GM18517 (cell line): ENCODE data around the gene ITGA1.
A peak's percentile ranks its signal among the peaks of the same experiment; 100 is the strongest.
"Not testable (repeated sequence)": the region's sequence is repeated elsewhere in the genome, so short reads cannot be mapped to it uniquely, and the experiment has no call there.

Experiments used
- ATAC-seq: cut with Tn5 transposase; IDR thresholded peaks from one replicate; pipeline ENCODE4 v1.9.1; 2021; ENCODE audit warnings: mild to moderate bottlenecking, moderate library complexity; ENCODE audit not compliant: unreplicated experiment

ITGA1 gene

DNA sequence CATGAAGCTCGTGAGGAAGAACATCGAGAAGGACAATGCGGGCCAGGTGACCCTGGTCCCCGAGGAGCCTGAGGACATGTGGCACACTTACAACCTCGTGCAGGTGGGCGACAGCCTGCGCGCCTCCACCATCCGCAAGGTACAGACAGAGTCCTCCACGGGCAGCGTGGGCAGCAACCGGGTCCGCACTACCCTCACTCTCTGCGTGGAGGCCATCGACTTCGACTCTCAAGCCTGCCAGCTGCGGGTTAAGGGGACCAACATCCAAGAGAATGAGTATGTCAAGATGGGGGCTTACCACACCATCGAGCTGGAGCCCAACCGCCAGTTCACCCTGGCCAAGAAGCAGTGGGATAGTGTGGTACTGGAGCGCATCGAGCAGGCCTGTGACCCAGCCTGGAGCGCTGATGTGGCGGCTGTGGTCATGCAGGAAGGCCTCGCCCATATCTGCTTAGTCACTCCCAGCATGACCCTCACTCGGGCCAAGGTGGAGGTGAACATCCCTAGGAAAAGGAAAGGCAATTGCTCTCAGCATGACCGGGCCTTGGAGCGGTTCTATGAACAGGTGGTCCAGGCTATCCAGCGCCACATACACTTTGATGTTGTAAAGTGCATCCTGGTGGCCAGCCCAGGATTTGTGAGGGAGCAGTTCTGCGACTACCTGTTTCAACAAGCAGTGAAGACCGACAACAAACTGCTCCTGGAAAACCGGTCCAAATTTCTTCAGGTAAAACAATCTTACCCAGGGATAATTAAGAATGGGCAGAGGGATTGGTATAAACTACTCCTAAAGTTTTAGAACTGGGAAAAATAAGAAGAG, 12.9 kb downstream of the ITGA1 start:
- ATAC-seq: peak; percentile 34

DNA sequence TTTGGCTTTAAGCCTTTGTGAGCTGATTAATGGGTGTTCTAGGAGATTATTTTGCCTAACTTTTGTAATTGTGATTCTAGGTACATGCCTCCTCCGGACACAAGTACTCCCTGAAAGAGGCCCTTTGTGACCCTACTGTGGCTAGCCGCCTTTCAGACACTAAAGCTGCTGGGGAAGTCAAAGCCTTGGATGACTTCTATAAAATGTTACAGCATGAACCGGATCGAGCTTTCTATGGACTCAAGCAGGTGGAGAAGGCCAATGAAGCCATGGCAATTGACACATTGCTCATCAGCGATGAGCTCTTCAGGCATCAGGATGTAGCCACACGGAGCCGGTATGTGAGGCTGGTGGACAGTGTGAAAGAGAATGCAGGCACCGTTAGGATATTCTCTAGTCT, 13.6 kb downstream of the ITGA1 start:
- ATAC-seq: no peak

DNA sequence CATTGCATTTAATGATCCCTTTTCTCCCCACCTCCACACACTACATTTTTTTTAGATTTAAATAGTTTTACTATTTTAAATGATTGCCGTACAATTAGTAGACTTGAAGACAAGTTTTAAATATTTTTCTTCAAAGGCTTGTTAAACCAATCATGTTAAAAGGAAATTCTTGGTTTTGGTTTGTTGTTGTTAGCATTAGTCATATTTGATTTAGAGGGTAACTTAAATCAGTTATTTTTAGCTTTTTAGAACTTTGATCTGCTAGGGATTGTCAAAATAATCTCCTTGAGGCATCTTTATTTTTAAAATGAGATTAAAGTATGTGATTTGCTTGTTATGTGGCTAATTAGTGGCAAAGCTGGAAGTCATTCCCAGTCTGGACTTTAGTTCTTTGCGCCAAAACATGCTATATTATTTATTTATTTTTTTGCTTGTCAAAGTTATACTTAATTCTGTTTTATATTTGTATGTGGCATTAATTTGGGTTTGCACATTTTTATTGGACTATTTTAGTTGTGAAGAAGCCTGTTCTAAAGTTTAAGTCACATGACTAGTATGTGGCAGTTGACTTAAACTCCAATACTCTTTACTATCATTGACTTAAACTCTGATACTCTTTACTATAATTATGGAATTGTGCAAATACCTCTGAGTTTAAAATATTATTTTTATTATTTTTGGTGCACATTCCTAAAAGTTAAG, 14.7 kb downstream of the ITGA1 start:
- ATAC-seq: no peak

DNA sequence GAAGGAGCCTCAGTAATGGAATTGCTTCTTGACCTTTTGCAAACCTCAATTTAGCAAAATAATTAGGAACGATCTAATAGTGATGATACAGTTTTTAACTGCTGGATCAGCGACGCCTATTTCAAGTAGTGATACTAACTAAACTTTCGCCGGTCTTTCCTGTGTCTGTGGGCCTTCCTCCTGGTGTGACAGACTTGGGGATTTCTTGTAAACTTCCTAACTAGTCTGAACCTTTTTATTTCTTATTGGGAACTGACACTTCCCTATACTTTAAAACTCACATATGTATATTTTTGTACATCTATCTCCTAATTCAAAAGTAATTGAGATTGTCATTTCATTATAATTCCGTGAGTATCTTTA, 15.2 kb downstream of the ITGA1 start:
- ATAC-seq: no peak

DNA sequence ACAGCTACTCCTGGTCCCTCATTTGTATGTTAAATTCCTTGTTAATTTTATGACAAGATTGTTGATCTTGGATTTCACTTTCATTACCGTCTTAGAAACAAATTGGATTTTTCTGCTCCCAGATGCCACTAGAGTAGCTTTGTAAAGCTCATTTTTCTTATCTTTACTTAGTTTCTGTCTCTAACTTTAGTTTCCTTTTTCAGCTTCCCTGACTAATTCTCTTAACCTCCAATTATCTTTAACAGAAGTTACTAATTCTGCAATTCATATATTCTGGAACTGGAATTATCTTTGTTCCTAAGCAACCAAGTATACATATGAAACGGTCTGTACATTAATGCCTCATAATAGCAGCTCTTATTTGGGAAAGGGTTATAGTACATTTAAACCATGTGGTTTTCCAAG, 16.7 kb downstream of the ITGA1 start:
- ATAC-seq: no peak

DNA sequence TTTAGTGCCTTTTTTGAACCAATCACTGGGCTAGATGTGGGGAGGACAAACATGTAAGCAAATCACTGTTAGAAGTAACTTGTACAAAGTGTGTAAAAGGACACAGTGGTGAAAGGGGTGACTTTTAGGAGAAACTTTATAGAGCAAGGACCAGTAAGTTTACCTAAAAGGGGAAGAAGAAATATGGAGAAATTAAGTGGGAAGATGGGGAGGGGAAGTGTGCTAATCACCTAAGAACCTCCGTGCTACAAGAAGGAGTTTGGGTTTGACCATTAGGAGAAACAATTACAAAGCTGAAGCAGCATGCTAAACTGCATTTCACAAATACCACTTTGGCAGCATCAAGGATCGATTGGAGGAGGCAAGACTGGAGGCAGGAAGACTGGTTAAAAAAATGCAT, 17.3 kb downstream of the ITGA1 start:
- no peak for ATAC-seq

DNA sequence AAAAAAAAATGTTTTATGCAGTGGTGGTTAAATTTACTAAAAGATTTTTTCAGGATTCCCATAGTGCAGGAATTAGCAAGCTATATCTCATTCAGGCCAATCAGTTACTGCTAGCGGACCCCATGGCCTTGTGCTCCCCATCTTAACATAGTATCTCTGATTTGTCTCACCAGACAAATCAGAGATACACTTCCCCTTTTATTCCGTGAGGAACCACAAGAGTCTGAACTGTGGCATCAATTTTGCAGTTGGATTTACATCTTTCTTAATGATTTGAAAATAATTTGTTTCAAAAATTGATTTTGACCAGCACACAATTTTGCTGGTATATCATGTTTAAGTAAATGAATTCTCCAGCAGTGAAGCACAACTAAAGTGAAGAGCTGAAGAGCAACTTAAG, 17.9 kb downstream of the ITGA1 start:
- no peak for ATAC-seq

DNA sequence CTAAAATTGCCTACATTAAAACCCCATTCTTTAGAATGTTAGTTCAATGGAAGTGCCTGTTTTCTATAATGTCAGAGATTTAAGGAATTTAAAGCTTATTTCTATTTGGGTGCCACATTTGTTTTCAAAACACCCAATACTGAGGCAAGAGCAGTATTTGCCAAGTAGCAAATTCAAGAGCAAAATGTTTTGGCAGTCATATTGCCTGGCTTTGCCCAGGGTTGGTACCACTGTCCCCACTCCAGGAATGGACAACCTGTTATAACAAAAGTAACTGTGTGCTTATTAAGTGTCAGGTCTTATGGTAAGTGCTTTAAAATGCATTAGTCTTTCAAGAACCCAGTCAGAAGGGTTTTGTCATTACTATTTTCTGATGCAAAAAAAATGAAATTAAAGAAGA, 19.3 kb downstream of the ITGA1 start:
- no peak for ATAC-seq

DNA sequence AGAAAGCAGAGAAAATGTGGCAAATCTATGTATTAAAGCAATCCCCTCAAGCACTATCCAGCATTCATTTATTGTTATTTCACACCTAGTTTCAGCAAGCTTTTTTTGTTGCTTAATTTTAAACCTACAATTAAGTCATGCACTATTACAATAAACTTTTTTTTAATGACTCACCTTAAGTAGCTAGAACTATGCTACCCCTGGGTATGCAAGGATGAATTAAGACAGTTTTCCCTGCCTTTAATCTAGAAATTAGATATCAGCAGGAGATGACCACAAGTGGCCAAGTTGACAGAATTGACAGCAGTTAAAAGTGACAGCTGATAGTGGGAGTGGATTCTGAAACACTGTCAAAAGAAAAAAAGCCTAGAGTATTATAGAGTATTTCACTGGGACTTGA, 20.0 kb downstream of the ITGA1 start:
- no peak for ATAC-seq

DNA sequence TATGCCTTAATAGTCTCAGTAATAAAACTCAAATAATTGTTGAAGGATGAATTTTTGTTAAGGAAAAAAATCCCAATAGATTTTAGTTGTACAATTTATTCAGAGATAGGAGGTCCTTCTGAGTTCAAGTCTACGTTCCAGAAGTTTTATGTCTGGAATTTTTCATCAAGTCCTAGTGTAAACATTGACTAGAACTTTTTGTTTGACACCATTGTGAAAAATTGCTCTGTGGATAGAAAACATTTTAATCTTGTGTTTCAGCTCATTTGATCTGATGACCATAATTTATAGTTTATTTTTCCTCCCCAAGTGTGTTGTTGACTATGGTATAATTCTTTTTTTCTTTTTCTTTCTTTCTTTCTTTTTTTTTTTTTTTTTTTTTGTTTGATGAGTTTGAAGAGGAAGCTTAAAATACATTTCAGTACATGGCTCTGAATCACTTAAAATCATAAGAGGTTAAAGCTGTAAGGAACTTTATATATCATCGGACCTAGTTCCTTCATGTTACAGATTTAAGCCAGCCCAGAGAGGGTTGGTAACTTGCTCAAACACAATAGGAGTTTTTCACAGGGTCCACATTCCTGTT, 20.7 kb downstream of the ITGA1 start:
- ATAC-seq: no peak

DNA sequence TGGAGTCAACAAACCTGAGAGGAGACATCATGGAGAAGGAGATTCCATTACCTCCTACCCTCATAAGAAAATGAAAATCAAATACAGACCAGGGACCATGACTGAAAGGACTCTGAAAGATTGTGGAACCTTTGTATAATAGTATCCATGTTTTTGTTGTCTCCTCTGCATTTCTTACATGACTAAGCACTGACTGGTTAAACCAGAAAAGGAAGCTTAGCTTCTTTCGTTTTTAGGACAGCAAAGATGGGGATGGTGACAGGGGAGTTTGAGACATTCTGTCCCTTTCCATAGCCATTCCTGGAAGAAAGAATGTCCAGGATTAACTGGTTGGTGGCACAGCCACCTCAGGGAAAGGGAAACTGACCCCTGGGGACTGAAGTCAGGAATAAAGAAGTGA, 22.2 kb downstream of the ITGA1 start:
- ATAC-seq: no peak

DNA sequence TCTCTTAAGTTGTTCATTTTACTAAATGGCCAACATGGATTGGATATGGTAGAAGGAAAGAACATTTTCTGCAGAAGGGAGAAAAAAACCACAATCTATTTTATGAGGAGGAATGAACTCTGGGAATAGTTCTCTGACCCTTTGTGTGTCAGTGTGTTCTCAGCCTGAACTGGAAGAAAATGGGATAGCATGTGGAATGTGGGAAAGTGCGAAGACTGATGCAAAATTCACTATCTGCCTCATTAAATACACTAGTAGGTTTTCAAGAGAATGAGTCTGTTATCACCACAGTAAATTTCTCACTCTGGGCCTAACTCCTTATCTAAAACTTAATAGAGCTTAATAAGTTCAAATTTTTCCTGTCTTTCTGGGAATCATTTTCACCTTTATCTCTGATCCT, 22.7 kb downstream of the ITGA1 start:
- no peak for ATAC-seq

DNA sequence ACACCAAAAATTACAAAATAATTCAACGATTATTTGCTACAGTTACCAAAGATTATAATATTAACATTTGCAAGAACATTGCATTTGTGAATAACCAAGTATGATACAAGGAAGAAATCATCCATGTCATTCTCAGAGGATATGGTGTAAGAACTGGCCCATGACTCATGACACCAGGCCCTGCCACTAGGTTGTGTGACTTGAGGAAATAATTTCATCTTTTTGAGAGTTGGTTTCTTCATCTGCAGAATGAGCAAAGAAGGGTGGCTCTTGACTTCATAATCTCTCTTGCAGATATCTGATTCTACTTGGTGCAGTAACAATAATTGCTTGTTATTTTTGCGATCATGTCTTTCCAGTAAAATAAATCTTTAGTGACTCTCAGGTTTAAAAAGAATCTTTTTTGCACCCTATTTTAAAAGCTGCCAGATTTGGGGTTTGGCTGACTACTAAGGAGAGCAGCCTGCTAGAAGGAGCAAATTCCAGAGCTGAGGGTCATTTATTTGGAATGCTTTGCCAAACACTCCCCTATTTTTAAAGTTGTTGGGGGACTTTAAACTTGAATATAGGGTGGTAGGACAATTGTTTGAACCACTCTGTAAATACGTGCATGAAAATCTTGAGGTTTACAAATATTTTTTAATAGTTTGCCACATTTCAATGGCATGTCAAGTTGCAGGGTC, 23.5 kb downstream of the ITGA1 start:
- ATAC-seq: no peak

DNA sequence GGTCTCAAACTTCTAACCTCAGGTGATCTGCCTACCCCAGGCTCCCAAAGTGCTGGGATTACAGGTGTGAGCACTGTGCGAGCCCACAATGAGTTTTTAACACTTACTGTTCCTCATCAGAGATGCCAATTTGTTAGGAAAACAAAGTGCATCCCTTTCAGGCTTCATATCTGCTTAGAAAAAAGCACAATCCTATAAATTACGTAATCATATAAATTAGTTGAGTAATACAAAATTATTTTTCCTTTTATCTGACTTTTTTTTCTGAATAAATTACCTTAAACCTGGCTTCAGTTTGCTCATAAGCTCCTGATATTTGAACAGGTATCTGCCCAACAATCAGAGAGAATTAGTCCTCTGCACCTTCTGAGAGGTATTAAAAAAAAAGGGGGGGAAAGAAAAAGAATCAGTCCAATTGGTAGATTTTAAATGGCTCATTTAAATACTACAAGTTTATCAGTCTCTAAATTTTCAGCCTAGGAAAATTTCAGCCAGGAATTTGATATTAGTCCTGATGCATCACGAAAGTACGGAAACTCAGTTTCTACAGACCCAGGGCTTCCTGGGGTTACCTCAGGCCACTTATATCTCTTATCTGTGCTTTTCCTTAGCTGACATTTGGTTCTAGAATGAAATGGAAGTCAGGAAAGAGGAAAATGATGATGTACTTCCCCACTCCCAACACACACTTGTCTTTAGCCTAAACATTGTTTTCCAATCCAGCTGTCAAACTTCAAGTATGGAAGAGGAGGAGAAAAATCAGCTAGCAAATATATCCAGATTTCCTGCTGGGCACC, 26.8 kb downstream of the ITGA1 start:
- no peak for ATAC-seq

DNA sequence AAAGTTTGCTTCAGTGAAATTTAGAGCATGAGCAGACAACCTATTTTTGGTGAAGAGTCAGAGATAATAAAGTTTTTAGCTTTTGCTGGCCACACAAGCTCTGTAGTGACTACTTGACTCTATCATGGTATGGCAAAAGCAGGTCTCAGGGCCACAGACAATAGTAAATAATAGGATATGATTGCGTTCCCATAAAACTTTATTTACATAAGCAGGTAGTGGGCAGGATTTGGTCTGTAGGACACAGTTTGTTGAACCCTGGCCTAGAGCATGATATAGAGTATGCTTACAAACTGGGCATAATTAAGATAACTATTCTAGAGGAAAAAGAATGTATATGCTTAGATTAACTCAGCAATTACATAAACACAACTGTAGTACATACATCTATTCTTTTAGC, 30.1 kb downstream of the ITGA1 start:
- no peak for ATAC-seq

DNA sequence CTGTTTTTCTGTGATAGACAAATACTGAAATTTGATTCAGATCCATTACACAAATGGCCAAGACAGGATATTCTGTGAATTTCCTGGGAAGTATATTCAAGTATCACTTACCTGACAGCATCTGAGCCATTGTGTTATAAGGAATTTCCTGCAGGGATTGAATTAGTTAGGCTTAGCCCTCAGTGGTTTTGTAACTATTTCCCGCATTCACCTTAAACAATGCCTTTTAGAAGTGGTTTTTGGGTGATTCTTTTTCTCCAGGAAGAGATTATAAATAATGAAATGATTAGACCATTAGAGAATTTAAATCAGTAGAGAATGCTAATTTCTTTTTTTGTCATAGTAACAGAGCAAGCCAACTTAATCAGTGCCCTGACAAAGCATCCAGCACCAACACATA, 30.6 kb downstream of the ITGA1 start:
- ATAC-seq: no peak

DNA sequence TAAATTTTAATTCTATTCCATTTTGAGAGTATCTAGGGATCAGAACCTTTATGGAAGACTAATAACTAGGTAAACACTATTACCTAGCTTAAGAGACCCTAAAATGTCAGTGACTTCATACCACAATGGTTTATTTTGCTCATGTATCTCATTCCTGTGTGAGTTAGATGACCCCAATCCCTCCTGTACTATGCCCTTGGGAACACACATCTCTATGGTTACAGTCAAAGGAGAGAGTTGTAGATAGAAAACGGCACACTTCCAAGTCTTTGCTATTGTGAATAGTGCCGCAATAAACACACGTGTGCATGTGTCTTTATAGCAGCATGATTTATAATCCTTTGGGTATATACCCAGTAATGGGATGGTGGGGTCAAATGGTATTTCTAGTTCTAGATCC, 31.1 kb downstream of the ITGA1 start:
- ATAC-seq: not testable (repeated sequence)

DNA sequence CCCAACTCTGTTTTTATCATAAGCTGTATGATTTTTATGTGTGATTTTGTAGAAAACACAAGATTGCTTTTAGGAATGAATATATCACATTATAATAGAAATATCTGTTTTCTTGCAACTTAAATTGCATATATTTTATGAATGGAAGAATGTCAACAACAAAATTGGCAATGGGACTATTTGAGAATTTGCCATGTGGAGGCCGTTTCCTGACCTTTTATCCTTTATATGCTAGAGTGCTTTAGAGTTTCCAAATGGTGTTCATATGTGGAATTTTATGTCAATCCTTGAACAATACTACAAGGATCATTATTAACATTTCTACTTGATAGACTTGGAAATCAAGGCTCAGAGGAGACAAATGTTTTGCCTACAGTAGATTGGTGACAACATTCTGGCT, 34.2 kb downstream of the ITGA1 start:
- ATAC-seq: no peak

DNA sequence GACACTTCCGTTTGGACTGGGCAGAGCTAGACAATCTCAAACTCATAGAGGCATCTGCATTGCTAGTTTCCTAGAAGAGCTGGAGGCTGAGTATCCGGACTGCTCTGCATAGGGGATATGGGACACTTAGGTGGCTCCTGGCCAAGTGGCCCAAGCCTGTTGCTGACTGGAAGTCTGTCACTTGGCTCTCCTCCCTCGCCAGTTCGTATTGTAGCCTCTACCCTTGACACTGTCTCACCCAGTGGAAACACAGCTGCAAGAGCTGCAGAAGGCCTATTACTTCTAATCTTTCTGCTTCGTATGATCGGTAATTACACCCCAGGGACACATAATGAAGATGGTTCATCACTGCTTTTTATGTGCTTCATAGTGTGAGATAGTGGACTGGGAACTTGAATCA, 34.7 kb downstream of the ITGA1 start:
- no peak for ATAC-seq

DNA sequence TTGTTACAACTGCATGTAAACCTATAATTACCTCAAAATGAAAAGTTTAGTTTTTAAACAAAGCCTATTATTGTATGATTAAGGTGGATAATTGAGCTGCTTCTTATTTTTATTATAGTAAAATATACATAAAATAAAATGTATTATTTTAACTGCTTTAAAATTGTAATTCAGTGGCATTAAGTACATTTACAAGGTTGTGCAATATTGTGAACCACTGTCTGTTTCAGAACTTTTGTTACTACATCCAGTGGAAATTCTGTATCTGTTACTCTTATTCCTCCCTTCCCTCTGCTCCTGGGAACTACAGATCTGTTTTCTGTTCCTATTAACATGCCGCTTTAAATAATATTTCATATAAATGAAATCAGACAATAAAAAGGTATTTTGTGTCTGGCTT, 37.1 kb downstream of the ITGA1 start:
- no peak for ATAC-seq

DNA sequence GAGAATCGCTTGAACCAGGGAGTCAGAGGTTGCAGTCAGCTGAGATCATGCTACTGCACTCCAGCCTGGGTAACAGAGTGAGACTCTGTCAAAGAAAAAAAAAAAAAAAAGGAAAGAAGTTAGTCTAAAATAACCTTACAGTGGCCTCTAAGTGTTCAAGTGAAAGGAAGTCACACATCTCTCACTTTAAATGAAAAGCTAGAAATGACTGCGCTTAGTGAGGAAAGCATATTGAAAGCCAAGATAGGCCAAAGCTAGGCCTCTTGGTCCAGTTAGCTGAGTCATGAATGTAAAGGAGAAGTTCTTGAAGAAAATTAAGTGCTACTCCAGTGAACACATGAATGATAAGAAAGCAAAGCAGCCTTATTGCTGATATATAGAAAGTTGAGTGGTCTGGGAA, 38.1 kb downstream of the ITGA1 start:
- ATAC-seq: peak; percentile 97
